Measurements from ENCODE around the gene RANGRF.

RANGRF gene

DNA sequence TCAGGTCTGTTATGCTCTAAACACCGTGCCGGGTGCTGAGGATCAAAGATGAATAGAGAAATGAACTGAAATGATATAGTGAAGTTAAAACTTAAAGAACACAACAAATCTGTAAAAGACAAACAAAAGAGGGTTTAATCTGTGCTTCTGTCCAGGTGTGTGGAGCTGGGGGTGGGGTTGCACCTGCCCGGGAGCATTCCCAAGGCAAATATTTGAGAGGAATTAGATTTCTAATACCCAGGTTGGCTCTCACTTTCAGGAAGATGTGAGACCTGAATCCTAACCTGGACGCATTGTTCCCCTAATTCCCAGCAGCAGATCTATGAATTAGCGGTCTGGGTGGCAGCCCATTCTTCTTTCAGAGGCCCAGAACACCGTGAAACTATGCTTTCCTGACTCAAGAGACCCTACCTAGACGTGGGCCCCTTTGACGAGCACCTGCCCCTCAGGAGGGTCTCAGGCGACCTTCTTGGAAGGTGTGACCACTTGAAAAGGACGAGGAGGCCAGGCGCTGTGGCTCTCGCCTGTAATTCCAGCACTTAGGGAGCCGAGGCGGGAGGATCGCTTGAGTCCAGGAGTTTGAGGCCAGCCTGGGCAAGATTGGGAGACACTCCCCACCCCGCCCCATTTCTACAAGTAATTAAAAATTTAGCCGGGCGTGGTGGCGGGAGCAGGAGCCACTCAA lies 677 bp upstream of the RANGRF start:
- H3K27me3 ChIP-seq (ENCODE audit: insufficient read depth, insufficient read length), result no peaks in the 10 kb centered on the region
- no peak for DNase-seq (ENCODE audit: low read depth, low spot score)
- no peaks in the 10 kb centered on the region for H3K9me3 ChIP-seq (ENCODE audit: insufficient read depth, low read length)
- peak overlapping the region; percentile 79 for H3K9ac ChIP-seq (ENCODE audit: insufficient read length, low read depth)
- H3K4me3 ChIP-seq (ENCODE audit: insufficient read length, low read depth), result peak overlapping the region; percentile 76
- TF ChIP-seq ZNF274 (IDR thresholded peaks at IDR 0.05; ENCODE audit: low read depth, low read length), result no peak
- no peak for TF ChIP-seq SUZ12 (IDR thresholded peaks at IDR 0.05; ENCODE audit: extremely low read depth, insufficient read depth, insufficient read length)
- TF ChIP-seq YY1 (IDR thresholded peaks at IDR 0.05; ENCODE audit: insufficient read depth, insufficient read length), result no peak
- H3K36me3 ChIP-seq (ENCODE audit: insufficient read depth, insufficient read length, low read length), result no peaks in the 10 kb centered on the region
- H3K4me1 ChIP-seq (ENCODE audit: insufficient read depth, insufficient read length), result peaks cover 2% of the 10 kb centered on the region

GRCh38 chr17:8289103-8289397 lies 580 bp downstream of the RANGRF start:
- peak overlapping the region; percentile 70 for H3K9ac ChIP-seq (ENCODE audit: insufficient read length, low read depth)
- H3K27me3 ChIP-seq (ENCODE audit: insufficient read depth, insufficient read length), result no peaks in the 10 kb centered on the region
- peaks cover 4% of the 10 kb centered on the region for H3K4me1 ChIP-seq (ENCODE audit: insufficient read depth, insufficient read length)
- H3K4me3 ChIP-seq (ENCODE audit: insufficient read length, low read depth), result peak overlapping the region; percentile 76
- H3K36me3 ChIP-seq (ENCODE audit: insufficient read depth, insufficient read length, low read length), result no peaks in the 10 kb centered on the region
- TF ChIP-seq ZNF274 (IDR thresholded peaks at IDR 0.05; ENCODE audit: low read depth, low read length) (no peak), SUZ12 (IDR thresholded peaks at IDR 0.05; ENCODE audit: extremely low read depth, insufficient read depth, insufficient read length) (no peak), YY1 (IDR thresholded peaks at IDR 0.05; ENCODE audit: insufficient read depth, insufficient read length) (no peak)
- H3K9me3 ChIP-seq (ENCODE audit: insufficient read depth, low read length), result no peaks in the 10 kb centered on the region
- no peak for DNase-seq (ENCODE audit: low read depth, low spot score)

- no peaks in the 10 kb centered on the region for H3K27me3 ChIP-seq (ENCODE audit: insufficient read depth, insufficient read length)
- H3K9me3 ChIP-seq (ENCODE audit: insufficient read depth, low read length), result no peaks in the 10 kb centered on the region
- no peak overlapping the region for H3K4me3 ChIP-seq (ENCODE audit: insufficient read length, low read depth)
- H3K9ac ChIP-seq (ENCODE audit: insufficient read length, low read depth), result no peak overlapping the region
- no peaks in the 10 kb centered on the region for H3K36me3 ChIP-seq (ENCODE audit: insufficient read depth, insufficient read length, low read length)
- TF ChIP-seq SUZ12 (IDR thresholded peaks at IDR 0.05; ENCODE audit: extremely low read depth, insufficient read depth, insufficient read length), result no peak
- no peak for TF ChIP-seq YY1 (IDR thresholded peaks at IDR 0.05; ENCODE audit: insufficient read depth, insufficient read length)
- no peak for TF ChIP-seq ZNF274 (IDR thresholded peaks at IDR 0.05; ENCODE audit: low read depth, low read length)
- no peak for DNase-seq (ENCODE audit: low read depth, low spot score)
- H3K4me1 ChIP-seq (ENCODE audit: insufficient read depth, insufficient read length), result peaks cover 4% of the 10 kb centered on the region
Measured at GRCh38 chr17:8290043-8290442, 1.6 kb downstream of the RANGRF start.

- Histone ChIP-seq H3K9me3 (ENCODE audit: insufficient read depth, low read length) (no peaks in the 10 kb centered on the region), H3K4me1 (ENCODE audit: insufficient read depth, insufficient read length) (peaks cover 4% of the 10 kb centered on the region), H3K4me3 (ENCODE audit: insufficient read length, low read depth) (no peak overlapping the region), H3K27me3 (ENCODE audit: insufficient read depth, insufficient read length) (no peaks in the 10 kb centered on the region), H3K36me3 (ENCODE audit: insufficient read depth, insufficient read length, low read length) (no peaks in the 10 kb centered on the region), H3K9ac (ENCODE audit: insufficient read length, low read depth) (no peak overlapping the region)
- TF ChIP-seq SUZ12 (IDR thresholded peaks at IDR 0.05; ENCODE audit: extremely low read depth, insufficient read depth, insufficient read length), result no peak
- TF ChIP-seq YY1 (IDR thresholded peaks at IDR 0.05; ENCODE audit: insufficient read depth, insufficient read length), result no peak
- TF ChIP-seq ZNF274 (IDR thresholded peaks at IDR 0.05; ENCODE audit: low read depth, low read length), result no peak
- DNase-seq (ENCODE audit: low read depth, low spot score), result no peak
Measured at GRCh38 chr17:8292639-8293395, 4.3 kb downstream of the RANGRF start.

DNA sequence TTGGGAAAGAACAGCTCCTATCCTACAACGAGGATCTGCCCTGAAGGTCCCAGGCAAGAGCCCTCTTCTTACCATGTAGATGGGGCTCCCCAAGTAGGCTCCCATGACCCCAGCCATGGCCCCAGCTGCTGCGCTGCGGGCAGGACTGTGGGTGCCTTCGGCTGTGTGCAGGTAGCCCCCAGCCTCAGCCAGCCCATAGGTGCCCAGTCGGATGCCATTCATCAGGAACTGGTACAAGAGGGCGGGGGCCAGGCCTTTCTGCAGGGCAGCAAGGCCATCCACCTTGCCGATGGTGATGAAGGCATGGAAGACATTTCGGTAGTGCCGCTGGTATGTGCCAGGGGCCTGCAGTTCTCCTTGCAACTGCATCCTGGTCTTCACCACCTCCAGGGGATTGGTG lies 5.9 kb downstream of the RANGRF start:
- H3K9me3 ChIP-seq (ENCODE audit: insufficient read depth, low read length), result no peaks in the 10 kb centered on the region
- DNase-seq (ENCODE audit: low read depth, low spot score), result no peak
- H3K4me1 ChIP-seq (ENCODE audit: insufficient read depth, insufficient read length), result peaks cover 4% of the 10 kb centered on the region
- H3K27me3 ChIP-seq (ENCODE audit: insufficient read depth, insufficient read length), result no peaks in the 10 kb centered on the region
- H3K9ac ChIP-seq (ENCODE audit: insufficient read length, low read depth), result peak overlapping the region; percentile 77
- no peak for TF ChIP-seq YY1 (IDR thresholded peaks at IDR 0.05; ENCODE audit: insufficient read depth, insufficient read length)
- no peak for TF ChIP-seq ZNF274 (IDR thresholded peaks at IDR 0.05; ENCODE audit: low read depth, low read length)
- TF ChIP-seq SUZ12 (IDR thresholded peaks at IDR 0.05; ENCODE audit: extremely low read depth, insufficient read depth, insufficient read length), result no peak
- no peaks in the 10 kb centered on the region for H3K36me3 ChIP-seq (ENCODE audit: insufficient read depth, insufficient read length, low read length)
- no peak overlapping the region for H3K4me3 ChIP-seq (ENCODE audit: insufficient read length, low read depth)

- TF ChIP-seq SUZ12 (IDR thresholded peaks at IDR 0.05; ENCODE audit: extremely low read depth, insufficient read depth, insufficient read length) (no peak), ZNF274 (IDR thresholded peaks at IDR 0.05; ENCODE audit: low read depth, low read length) (no peak), YY1 (IDR thresholded peaks at IDR 0.05; ENCODE audit: insufficient read depth, insufficient read length) (no peak)
- Histone ChIP-seq H3K27me3 (ENCODE audit: insufficient read depth, insufficient read length) (no peaks in the 10 kb centered on the region), H3K9ac (ENCODE audit: insufficient read length, low read depth) (peak overlapping the region; percentile 77), H3K9me3 (ENCODE audit: insufficient read depth, low read length) (no peaks in the 10 kb centered on the region), H3K4me1 (ENCODE audit: insufficient read depth, insufficient read length) (peaks cover 4% of the 10 kb centered on the region), H3K4me3 (ENCODE audit: insufficient read length, low read depth) (peak overlapping the region; percentile 40), H3K36me3 (ENCODE audit: insufficient read depth, insufficient read length, low read length) (no peaks in the 10 kb centered on the region)
- DNase-seq (ENCODE audit: low read depth, low spot score), result no peak
Measured at GRCh38 chr17:8294814-8295316, 6.4 kb downstream of the RANGRF start.

GRCh38 chr17:8300226-8300625 lies 11.8 kb downstream of the RANGRF start:
- Histone ChIP-seq H3K27me3 (ENCODE audit: insufficient read depth, insufficient read length) (no peaks in the 10 kb centered on the region), H3K9me3 (ENCODE audit: insufficient read depth, low read length) (no peaks in the 10 kb centered on the region), H3K4me1 (ENCODE audit: insufficient read depth, insufficient read length) (no peaks in the 10 kb centered on the region), H3K4me3 (ENCODE audit: insufficient read length, low read depth) (no peak overlapping the region), H3K36me3 (ENCODE audit: insufficient read depth, insufficient read length, low read length) (no peaks in the 10 kb centered on the region), H3K9ac (ENCODE audit: insufficient read length, low read depth) (no peak overlapping the region)
- no peak for DNase-seq (ENCODE audit: low read depth, low spot score)
- no peak for TF ChIP-seq YY1 (IDR thresholded peaks at IDR 0.05; ENCODE audit: insufficient read depth, insufficient read length)
- no peak for TF ChIP-seq SUZ12 (IDR thresholded peaks at IDR 0.05; ENCODE audit: extremely low read depth, insufficient read depth, insufficient read length)
- no peak for TF ChIP-seq ZNF274 (IDR thresholded peaks at IDR 0.05; ENCODE audit: low read depth, low read length)
